HG03039 (cell line): ENCODE data around the gene ENDOG.
"Not testable (repeated sequence)": the region's sequence is repeated elsewhere in the genome, so short reads cannot be mapped to it uniquely, and the experiment has no call there.

Experiments used
- ATAC-seq: cut with Tn5 transposase; IDR thresholded peaks from one replicate; pipeline ENCODE4 v1.9.1; 2021; ENCODE audit warnings: mild to moderate bottlenecking, moderate library complexity; ENCODE audit not compliant: unreplicated experiment

Gene ENDOG

GRCh38 chr9:128818099-128818838, at the start of gene ENDOG:
ENDOG (plus strand) TSS chr9:128818500; CDS start chr9:128818685, 185 bp downstream.
- peak; percentile 88 for ATAC-seq

DNA sequence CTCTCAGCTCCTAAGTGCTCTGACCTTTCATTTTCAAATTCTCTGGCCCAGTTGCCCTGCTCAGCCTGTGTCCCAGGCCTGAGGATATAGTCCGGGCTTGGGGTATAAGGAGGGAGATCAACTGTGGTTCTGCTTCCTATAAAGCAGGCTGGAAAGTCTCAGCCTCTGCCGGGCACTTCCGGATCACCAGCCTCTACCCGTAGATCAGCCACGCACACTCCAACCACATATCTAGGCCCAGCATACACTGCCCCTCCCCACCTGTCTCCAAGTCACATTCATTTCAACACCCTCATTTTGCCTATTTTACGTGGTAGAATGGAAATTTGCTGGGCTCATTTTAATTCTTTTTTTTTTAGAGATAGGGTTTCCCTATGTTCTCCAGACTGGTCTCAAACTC, 49.7 kb upstream of the ENDOG start:
- no peak for ATAC-seq

DNA sequence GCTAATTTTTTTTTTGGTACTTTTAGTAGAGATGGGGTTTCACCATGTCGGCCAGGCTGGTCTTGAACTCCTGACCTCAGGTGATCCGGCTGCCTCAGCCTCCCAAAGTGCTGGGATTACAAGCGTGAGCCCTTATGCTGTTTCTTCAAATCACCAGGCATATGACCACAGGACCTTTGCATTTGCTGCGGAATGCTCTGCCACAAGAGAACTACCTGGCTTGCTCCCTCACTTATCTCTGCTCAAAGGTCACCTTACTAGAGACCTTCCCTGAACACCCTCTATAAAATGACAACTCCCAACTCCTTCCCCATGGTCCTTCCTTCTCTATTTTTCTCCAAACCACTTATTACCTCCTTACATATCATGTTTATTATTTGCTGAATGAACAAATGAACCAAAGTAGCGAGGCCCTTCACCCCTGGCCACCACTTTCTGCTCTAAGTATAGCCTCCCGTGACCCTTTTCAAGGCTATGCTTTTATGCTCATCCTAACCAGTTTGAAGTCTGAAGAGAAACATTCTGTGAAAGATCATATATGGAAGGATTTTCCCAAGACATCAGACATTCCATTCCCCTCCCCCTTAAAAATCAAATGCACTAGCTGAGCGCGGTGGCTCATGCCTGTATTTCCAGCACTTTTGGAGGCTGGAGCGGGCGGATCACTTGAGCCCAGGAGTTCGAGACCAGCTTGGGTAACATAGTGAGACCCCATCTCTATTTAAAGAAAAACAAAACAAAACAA, 47.8 kb upstream of the ENDOG start:
- ATAC-seq = no peak

DNA sequence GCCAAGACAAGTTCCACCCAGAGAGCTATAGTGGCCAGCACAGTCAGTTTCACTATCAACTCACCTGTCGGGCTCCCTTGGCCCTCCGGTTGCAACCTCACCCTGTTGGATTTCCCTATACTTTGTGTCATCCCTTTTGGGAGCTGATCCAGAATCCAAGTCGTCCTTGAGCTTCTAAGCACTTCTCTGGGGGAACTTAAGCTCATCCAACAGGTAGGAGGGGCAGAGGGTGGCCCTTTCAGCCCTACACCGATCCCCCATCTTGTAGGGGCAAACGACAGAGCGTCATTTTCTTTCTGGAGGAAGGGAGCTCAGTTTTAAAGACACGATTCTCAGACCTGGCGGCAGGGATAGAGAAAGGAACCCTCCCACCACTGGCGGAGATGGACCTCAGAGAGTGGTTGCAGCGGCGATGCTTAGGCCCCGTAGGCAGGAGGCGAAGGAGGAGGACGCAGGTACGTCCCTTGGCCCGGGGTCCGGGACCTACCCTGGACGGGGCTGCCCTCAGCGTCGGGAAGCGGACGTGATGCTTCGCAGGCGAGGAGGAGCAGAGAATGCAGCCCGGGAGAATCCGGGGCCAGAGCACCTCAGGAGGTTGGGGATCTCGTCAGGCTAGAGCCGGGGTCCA, 47.1 kb upstream of the ENDOG start:
- peak; percentile 23 for ATAC-seq

DNA sequence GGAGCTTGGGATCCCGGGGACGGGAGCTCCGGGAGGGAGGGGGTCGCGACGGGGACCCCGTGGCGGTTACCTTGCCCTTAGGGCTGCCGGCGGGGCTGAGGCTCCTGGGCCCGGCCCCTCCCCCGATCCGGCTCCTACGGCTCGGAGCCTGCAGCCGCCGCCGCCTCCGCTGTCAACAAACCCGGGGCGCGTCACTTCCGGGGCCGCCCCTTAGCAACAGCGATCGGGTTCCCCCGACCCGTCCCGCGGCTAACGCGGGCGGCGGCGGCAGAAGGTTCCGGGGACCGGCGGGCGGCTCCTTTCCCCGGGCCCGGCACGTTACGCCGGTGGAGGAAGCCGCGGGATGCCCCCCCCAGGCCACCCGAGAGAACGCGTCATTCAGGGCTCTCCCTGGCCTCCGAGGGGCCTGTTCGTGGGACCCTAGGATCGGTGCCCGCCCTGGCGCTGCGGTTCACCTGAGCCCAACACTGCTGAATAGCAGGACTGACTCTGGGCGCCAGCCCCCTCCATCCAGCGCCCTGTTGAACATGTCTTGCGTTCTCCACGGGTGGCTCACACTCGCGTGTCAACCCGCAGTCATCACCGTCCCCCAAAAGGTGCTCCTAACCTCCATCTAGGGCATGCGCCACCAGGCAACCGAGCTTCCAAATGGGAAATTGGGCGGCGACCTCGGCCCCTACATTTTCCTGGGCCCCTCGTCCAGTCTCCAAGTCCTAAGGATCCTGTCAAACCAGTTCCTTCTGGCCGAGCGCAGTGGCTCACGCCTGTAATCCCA, 46.4 kb upstream of the ENDOG start, which contains the start of gene ZER1:
TSS of gene ZER1 (minus strand) at position 183 of the 775 bp plus-strand sequence. CDS start 16,362 bp downstream, outside the sequence.
- ATAC-seq = peak; percentile 90

- ATAC-seq = no peak
Measured at GRCh38 chr9:128773049-128773448, 45.3 kb upstream of the ENDOG start.

DNA sequence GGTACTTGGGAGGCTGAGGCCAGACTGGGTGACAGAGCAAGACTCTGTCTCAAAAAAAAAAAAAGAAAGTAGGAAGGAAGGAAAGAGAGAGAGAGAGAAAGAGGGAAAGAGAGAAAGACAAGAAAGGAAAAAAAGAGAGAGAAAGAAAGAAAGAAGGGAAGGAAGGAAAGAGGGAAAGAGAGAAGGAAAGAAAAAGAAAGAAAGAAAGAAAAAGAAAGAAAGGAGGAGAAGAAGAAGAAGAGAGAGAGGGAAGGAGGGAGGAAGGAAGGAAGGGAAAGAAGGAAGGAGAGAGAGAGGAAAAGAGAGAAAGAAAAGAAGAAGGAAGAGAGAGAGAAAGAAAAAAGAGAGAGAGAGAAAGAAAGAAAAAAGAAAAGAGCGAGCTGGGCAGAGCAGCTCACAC, 43.5 kb upstream of the ENDOG start:
- no peak for ATAC-seq

DNA sequence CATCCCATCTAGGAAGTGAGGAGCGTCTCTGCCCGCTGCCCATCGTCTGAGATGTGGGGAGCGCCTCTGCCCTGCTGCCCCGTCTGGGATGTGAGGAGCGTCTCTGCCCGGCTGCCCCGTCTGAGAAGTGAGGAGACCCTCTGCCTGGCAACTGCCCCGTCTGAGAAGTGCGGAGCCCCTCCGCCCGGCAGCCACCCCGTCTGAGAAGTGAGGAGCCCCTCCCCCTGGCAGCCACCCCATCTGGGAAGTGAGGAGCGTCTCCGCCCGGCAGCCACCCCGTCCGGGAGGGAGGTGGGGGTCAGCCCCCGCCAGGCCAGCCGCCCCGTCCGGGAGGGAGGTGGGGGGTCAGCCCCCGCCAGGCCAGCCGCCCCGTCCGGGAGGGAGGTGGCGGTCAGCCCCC, 38.2 kb upstream of the ENDOG start:
- not testable (repeated sequence) for ATAC-seq

- ATAC-seq = no peak
Measured at GRCh38 chr9:128781187-128782070, 36.9 kb upstream of the ENDOG start.

DNA sequence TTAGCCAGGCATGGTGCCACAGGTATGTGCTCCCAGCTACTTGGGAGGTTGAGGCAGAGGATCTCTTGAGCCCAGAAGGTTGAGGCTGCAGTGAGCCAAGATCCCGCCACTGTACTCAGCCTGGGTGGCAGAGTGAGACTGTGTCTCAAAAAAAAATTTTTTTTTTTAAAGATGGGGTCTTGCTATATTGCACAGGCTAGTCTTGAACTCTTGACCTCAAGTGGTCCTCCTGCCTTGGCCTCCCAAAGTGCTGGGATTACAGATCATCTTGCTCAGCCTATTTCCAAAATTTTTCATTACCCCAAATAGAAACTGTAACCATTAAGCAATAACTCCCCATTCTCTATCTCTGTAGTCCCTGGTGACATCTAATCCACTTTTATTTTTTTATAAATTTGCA, 35.6 kb upstream of the ENDOG start:
- ATAC-seq = no peak

GRCh38 chr9:128785427-128785826, 32.9 kb upstream of the ENDOG start:
- no peak for ATAC-seq

DNA sequence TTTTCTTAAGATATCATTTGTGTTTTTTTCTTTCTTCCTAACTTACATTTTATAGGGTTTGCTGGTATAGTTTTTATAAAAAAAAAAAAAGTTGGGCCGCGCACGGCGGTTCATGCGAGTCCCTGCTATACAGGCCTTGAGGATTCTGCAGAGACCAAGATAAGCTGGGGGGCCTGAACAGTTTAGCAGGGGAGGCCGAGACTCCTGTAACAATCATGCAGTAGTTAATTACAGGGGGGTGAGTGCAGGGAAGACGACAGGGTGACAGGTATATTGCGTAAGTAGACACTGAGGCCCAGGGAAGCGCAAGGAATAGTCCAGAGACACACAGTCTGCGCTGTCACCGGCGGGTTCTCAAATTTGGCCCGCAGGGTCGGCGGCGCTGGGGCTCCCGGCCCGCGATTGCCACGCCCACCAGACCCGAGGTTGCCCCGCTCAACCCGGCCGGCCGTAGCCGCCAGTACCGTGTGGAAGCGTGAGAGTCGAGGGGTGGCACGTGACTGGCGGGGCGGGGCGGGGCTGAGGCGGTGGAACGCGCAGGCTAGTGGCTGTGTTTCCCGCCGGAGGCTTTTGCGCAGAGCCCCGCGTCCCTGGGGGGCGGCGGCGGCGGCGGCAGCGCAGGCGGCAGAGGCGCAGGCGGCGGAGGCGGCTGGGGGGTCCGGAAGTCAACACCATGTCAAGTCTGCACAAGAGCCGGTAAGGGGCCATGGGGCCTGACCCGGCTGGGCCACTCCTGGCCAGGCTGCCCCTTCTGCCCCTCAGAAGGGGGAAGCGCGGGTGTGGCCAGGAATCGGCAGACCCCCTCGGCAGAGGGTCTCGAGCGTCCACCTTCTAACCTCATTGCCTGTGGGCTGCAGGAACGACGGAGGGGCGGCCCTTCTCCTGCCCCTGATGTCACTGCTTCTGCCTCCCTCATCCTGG, 31.4 kb upstream of the ENDOG start, which contains the start of gene TBC1D13:
TSS of gene TBC1D13 (plus strand) at position 573 of the 921 bp plus-strand sequence. CDS start at position 674, 101 bp downstream.
- peak; percentile 81 for ATAC-seq

- no peak for ATAC-seq
Measured at GRCh38 chr9:128787659-128788058, 30.6 kb upstream of the ENDOG start.

- no peak for ATAC-seq
Measured at GRCh38 chr9:128788445-128788844, 29.9 kb upstream of the ENDOG start.

- ATAC-seq = no peak
Measured at GRCh38 chr9:128790536-128790935, 27.8 kb upstream of the ENDOG start.

GRCh38 chr9:128792134-128792533, 26.2 kb upstream of the ENDOG start:
- ATAC-seq = no peak

- no peak for ATAC-seq
Measured at GRCh38 chr9:128792978-128793686, 25.2 kb upstream of the ENDOG start.

GRCh38 chr9:128794961-128795360, 23.3 kb upstream of the ENDOG start:
- not testable (repeated sequence) for ATAC-seq
